Measurements from ENCODE around the gene LCN15. TPM values are rescaled to one million over a fixed set of nuclear protein-coding genes. Genes with fewer than 3 reads are reported as not detected.

Gene LCN15
- total and polyA plus RNA-seq, 2 experiments from 2014 or later: 0.76 to 0.90 TPM

DNA sequence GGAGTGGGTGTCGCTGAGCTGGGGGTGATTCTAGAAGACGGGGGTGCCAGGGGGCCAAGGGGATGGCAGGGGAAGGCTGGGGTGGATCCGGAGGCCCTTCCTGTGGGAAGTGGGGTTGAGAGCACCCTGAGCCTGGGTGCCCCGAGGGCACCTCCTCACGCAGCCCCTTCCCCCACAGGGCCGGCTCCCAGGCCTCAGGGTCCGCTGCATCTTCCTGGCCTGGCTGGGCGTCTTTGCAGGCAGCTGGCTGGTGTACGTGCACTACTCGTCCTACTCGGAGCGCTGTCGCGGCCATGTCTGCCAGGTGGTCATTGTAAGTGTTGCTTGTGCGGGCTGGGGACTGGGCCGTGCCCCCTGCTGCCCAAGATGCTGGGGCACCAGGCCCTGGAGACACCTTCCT, 46.9 kb downstream of the LCN15 start:
- Mint-ChIP-seq H3K4me3 (no peak overlapping the region), H3K4me1 (peaks cover 8% of the 10 kb centered on the region), H3K27me3 (ENCODE audit: insufficient read depth, low read depth, poor library complexity) (peaks cover 20% of the 10 kb centered on the region), H3K27ac (no peak overlapping the region), H3K36me3 (ENCODE audit: low read depth) (peaks cover 6% of the 10 kb centered on the region; the same call in 2 of the 3 replicates), H3K9me3 (no peaks in the 10 kb centered on the region)
- no peak overlapping the region for H3K4me2 ChIP-seq
- H3K79me2 ChIP-seq (replicated peaks; ENCODE audit: insufficient read depth): peaks cover 10% of the 10 kb centered on the region; the same call in 1 of the 2 replicates
- H4K20me1 ChIP-seq (replicated peaks; ENCODE audit: insufficient read depth): peaks cover 11% of the 10 kb centered on the region
- TF ChIP-seq, protein P1, sequence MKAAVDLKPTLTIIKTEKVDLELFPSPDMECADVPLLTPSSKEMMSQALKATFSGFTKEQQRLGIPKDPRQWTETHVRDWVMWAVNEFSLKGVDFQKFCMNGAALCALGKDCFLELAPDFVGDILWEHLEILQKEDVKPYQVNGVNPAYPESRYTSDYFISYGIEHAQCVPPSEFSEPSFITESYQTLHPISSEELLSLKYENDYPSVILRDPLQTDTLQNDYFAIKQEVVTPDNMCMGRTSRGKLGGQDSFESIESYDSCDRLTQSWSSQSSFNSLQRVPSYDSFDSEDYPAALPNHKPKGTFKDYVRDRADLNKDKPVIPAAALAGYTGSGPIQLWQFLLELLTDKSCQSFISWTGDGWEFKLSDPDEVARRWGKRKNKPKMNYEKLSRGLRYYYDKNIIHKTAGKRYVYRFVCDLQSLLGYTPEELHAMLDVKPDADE (IDR thresholded peaks at IDR 0.05): no peak
- TF ChIP-seq ZNF331 (CRISPR knock-in tag; IDR thresholded peaks at IDR 0.05; ENCODE audit: low read depth) (no peak), NANOG (IDR thresholded peaks at IDR 0.05; ENCODE audit: borderline replicate concordance) (no peak), EZH2phosphoT487 (IDR thresholded peaks at IDR 0.05; ENCODE audit: unreplicated experiment) (no peak), CREB1 (CRISPR knock-in tag; IDR thresholded peaks at IDR 0.05; ENCODE audit: low read depth) (no peak)
- TF ChIP-seq, protein P2, sequence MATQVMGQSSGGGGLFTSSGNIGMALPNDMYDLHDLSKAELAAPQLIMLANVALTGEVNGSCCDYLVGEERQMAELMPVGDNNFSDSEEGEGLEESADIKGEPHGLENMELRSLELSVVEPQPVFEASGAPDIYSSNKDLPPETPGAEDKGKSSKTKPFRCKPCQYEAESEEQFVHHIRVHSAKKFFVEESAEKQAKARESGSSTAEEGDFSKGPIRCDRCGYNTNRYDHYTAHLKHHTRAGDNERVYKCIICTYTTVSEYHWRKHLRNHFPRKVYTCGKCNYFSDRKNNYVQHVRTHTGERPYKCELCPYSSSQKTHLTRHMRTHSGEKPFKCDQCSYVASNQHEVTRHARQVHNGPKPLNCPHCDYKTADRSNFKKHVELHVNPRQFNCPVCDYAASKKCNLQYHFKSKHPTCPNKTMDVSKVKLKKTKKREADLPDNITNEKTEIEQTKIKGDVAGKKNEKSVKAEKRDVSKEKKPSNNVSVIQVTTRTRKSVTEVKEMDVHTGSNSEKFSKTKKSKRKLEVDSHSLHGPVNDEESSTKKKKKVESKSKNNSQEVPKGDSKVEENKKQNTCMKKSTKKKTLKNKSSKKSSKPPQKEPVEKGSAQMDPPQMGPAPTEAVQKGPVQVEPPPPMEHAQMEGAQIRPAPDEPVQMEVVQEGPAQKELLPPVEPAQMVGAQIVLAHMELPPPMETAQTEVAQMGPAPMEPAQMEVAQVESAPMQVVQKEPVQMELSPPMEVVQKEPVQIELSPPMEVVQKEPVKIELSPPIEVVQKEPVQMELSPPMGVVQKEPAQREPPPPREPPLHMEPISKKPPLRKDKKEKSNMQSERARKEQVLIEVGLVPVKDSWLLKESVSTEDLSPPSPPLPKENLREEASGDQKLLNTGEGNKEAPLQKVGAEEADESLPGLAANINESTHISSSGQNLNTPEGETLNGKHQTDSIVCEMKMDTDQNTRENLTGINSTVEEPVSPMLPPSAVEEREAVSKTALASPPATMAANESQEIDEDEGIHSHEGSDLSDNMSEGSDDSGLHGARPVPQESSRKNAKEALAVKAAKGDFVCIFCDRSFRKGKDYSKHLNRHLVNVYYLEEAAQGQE (IDR thresholded peaks at IDR 0.05; ENCODE audit: unreplicated experiment): no peak
- TF ChIP-seq, protein P3, sequence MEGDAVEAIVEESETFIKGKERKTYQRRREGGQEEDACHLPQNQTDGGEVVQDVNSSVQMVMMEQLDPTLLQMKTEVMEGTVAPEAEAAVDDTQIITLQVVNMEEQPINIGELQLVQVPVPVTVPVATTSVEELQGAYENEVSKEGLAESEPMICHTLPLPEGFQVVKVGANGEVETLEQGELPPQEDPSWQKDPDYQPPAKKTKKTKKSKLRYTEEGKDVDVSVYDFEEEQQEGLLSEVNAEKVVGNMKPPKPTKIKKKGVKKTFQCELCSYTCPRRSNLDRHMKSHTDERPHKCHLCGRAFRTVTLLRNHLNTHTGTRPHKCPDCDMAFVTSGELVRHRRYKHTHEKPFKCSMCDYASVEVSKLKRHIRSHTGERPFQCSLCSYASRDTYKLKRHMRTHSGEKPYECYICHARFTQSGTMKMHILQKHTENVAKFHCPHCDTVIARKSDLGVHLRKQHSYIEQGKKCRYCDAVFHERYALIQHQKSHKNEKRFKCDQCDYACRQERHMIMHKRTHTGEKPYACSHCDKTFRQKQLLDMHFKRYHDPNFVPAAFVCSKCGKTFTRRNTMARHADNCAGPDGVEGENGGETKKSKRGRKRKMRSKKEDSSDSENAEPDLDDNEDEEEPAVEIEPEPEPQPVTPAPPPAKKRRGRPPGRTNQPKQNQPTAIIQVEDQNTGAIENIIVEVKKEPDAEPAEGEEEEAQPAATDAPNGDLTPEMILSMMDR (conservative IDR thresholded peaks at IDR 0.05; ENCODE audit: low read depth in 2 of 2): no peak
- H3F3A ChIP-seq (replicated peaks; ENCODE audit: low read depth): no peaks in the 10 kb centered on the region; the same call in 1 of the 2 replicates
- H3K27ac ChIP-seq (ENCODE audit: low read depth): no peak overlapping the region
- H3K36me3 ChIP-seq (ENCODE audit: insufficient read depth): no peaks in the 10 kb centered on the region
- no peak overlapping the region for H3K4me3 ChIP-seq
- no peaks in the 10 kb centered on the region for H3K27me3 ChIP-seq (ENCODE audit: insufficient read depth)
- H3K9me2 ChIP-seq (ENCODE audit: insufficient read depth): no peaks in the 10 kb centered on the region
- ATAC-seq (no peak), DNase-seq (ENCODE audit: low spot score) (no peak)
- H2AFZ ChIP-seq: no peak overlapping the region
- no peaks in the 10 kb centered on the region; the same call in 1 of the 2 replicates for H3K4me1 ChIP-seq (ENCODE audit: insufficient read depth)

DNA sequence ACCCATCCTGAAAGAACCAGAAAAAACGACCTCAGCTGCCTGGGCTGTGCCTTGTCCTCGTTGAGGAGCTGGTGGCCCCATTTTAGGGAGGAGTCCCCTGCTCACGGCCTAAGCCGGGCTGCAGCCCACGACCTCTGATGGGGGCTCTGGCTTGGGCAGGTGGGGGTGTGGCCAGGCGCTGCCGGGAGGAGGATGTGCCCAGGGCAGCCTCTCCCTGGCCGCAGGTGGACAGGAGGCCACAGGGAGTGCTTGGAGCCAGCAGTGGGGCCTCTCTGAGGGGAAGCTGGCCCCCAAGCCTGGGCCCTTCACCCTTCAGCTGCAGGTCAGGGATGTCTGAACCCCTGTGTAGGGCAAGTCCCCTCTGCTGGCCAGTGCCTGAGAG, 49.4 kb downstream of the LCN15 start:
- no peak overlapping the region for H3K4me3 Mint-ChIP-seq
- 0 out of 2 replicates have a peak, but pooled peaks cover 7% of the 10 kb centered on the region for H3F3A ChIP-seq (replicated peaks; ENCODE audit: low read depth)
- H3K79me2 ChIP-seq (replicated peaks; ENCODE audit: insufficient read depth): peaks cover 10% of the 10 kb centered on the region; the same call in 1 of the 2 replicates
- H3K4me1 Mint-ChIP-seq: peaks cover 5% of the 10 kb centered on the region
- no peak overlapping the region for H3K4me2 ChIP-seq
- peaks cover 3% of the 10 kb centered on the region; the same call in 2 of the 3 replicates for H3K36me3 Mint-ChIP-seq (ENCODE audit: low read depth)
- H3K4me3 ChIP-seq: no peak overlapping the region
- H3K9me3 Mint-ChIP-seq: no peaks in the 10 kb centered on the region
- H4K20me1 ChIP-seq (replicated peaks; ENCODE audit: insufficient read depth): peaks cover 11% of the 10 kb centered on the region
- no peak overlapping the region for H3K27ac Mint-ChIP-seq
- H3K27me3 Mint-ChIP-seq (ENCODE audit: insufficient read depth, low read depth, poor library complexity): peaks cover 25% of the 10 kb centered on the region
- H3K27me3 ChIP-seq (ENCODE audit: insufficient read depth): peaks cover 13% of the 10 kb centered on the region
- H3K36me3 ChIP-seq (ENCODE audit: insufficient read depth): no peaks in the 10 kb centered on the region
- H3K4me1 ChIP-seq (ENCODE audit: insufficient read depth): peaks cover 4% of the 10 kb centered on the region; the same call in 1 of the 2 replicates
- ATAC-seq (no peak), DNase-seq (ENCODE audit: low spot score) (no peak)
- no peaks in the 10 kb centered on the region for H3K9me2 ChIP-seq (ENCODE audit: insufficient read depth)
- H3K27ac ChIP-seq (ENCODE audit: low read depth): no peak overlapping the region
- H2AFZ ChIP-seq: no peak overlapping the region
- TF ChIP-seq, protein P3 (conservative IDR thresholded peaks at IDR 0.05; ENCODE audit: low read depth in 2 of 2): no peak
- no peak for TF ChIP-seq ZNF114 (CRISPR knock-in tag; IDR thresholded peaks at IDR 0.05)
- TF ChIP-seq CREB1 (CRISPR knock-in tag; IDR thresholded peaks at IDR 0.05; ENCODE audit: low read depth): no peak
- TF ChIP-seq, protein P1 (IDR thresholded peaks at IDR 0.05): no peak
- TF ChIP-seq POLR2AphosphoS5 (IDR thresholded peaks at IDR 0.05; ENCODE audit: low read depth): no peak
- TF ChIP-seq EZH2 (IDR thresholded peaks at IDR 0.05; ENCODE audit: low read depth, unreplicated experiment): no peak
